ENCODE results near the gene IGBP1.
"Not testable (repeated sequence)": the region's sequence is repeated elsewhere in the genome, so short reads cannot be mapped to it uniquely, and the experiment has no call there.

The IGBP1 gene

GRCh38 chrX:70133303-70134115 is at the start of gene IGBP1:
Gene IGBP1, plus strand, starts transcription at chrX:70133447. Its CDS starts 501 bp downstream, at chrX:70133948.
- peak; percentile 68 to 97 (median 76) for DNase-seq
- intact Hi-C loops (cut with DNase I) = loop anchor here (2.0 kb wide), 1 partner anchor 299 kb away; no protein-coding TSS in a partner anchor

GRCh38 chrX:70084592-70085240 is 48.5 kb upstream of the IGBP1 start:
- intact Hi-C loops (cut with DNase I) = no loop called here

GRCh38 chrX:70087857-70088630 is 45.2 kb upstream of the IGBP1 start:
- no peak for DNase-seq
- intact Hi-C loops (cut with DNase I) = no loop called here

More at GRCh38 chrX:70084592-70085240, 48.5 kb upstream of the IGBP1 start:
- DNase-seq = no peak

GRCh38 chrX:70088751-70089150 is 44.5 kb upstream of the IGBP1 start:
- intact Hi-C loops (cut with DNase I) = no loop called here
- DNase-seq = no peak

DNA sequence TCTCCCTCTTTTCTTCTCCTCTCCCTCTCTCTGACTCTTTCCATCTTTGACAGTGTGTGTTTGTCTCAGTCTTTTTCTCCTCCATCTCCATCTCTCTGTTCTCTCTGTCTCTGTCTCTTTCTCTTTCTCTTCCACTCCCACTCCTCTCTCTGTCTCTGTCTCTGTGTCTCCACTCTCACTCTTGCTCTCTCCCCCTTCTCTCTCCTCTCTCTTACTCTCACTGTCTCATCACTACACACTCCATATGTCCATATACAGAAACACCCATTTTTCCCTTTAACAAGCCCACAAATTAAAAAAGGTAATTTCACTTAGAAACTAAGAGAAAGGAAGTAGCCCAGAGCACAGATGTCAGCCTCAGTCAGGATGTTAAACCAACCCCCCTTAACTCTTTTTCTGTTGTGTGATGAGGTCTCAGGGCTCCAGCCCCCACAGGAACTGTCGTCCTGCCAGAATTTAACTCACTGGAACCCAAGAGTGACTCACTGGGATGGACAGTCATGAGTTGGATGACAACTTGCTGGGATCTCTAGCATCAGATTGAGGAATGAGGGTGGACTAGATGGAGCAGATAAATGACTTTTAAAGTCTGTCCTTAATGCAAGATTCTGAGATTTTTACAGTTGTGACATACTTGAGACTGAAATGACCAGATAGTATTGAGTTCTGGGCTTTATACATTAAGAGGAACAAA is 43.5 kb upstream of the IGBP1 start:
- intact Hi-C loops (cut with DNase I) = no loop called here
- DNase-seq = no peak

GRCh38 chrX:70092247-70092646 is 41.0 kb upstream of the IGBP1 start:
- intact Hi-C loops (cut with DNase I) = no loop called here
- no peak for DNase-seq

DNA sequence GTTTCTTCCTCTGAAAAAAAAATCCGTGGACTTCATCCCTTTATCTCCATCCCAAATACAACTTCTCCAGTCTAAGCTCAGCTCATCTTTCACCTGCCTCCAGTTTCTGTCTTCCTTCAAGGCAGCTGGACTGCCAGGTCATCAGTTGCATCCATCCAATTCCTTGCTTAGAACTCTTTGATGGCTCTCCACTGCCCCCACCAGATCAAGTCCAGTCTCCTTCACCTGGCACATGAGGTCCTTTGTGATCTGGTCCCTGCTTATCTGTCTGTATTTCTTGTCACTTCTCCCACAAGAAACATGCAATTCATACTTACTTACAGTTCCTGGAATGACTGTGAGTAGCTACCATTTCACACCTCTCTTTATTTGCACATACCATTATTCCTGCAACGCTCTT is 37.2 kb upstream of the IGBP1 start:
- intact Hi-C loops (cut with DNase I) = loop anchor here (2.0 kb wide), 2 partner anchors 557 to 603 kb away; no protein-coding TSS in a partner anchor
- DNase-seq = no peak

- intact Hi-C loops (cut with DNase I) = no loop called here
- DNase-seq = no peak
These were observed 28.0 kb upstream of the IGBP1 start for GRCh38 chrX:70105229-70105628.

GRCh38 chrX:70111436-70112026 is 21.7 kb upstream of the IGBP1 start:
- intact Hi-C loops (cut with DNase I); DNase-seq: not testable (repeated sequence)

DNA sequence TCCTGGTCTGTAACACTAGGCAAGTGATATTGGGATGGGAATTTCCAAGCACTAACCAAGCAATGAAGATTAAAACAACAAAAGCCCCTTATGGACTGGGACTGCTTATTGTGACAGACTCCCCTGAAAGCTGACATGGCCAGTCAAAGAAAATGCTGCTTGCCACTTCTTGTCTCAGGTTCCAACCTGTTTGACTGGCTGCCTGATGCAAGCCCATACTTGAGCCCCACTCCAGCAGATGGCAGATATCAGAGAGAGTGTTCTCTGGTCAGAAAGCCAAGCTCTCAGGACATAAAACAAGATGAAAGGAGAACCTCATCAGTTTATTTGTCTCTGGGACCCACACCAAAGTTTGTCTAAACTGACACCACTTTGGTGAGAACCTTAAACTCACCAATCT is 15.5 kb upstream of the IGBP1 start:
- DNase-seq = no peak
- intact Hi-C loops (cut with DNase I) = no loop called here

DNA sequence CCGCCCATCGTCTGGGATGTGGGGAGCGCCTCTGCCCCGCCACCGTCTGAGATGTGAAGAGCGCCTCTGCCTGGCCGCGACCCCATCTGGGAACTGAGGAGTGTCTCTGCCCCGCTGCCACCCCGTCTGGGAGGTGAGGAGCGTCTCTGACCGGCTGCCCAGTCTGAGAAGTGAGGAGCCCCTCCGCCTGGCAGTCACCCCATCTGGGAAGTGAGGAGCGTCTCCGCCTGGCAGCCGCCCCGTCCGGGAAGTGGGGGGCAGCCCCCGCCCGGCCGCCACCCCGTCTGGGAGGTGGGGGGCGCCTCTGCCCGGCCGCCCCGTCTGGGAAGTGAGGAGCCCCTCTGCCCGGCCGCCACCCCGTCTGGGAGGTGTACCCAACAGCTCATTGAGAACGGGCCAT is 10.2 kb upstream of the IGBP1 start:
- peak in 1 of 10 donors; percentile 60 for DNase-seq
- intact Hi-C loops (cut with DNase I) = not testable (repeated sequence)

GRCh38 chrX:70124678-70125077 is 8.6 kb upstream of the IGBP1 start:
- intact Hi-C loops (cut with DNase I) = no loop called here
- DNase-seq = no peak

GRCh38 chrX:70128071-70128470 is 5.2 kb upstream of the IGBP1 start:
- intact Hi-C loops (cut with DNase I) = no loop called here
- no peak for DNase-seq

GRCh38 chrX:70129816-70130215 is 3.4 kb upstream of the IGBP1 start:
- DNase-seq = no peak
- intact Hi-C loops (cut with DNase I) = no loop called here

DNA sequence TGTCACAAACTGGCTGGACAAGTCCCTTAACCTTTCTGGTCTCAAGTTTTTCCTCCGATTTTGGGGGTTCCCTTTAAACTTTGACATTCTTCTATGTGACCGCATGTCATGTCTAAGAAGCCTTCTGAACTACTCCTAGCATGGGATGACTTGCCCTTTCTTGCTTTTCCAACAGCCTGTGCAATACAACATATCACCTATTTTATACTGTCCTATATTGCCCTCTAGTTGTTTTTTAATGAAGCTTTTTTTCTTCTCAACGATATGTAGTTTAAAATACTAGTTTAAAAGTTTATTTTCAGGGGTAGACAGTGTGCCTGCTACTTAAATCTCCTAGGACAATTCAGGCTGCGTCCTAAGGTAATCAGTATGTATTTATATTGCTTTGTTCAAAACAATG is 1.0 kb upstream of the IGBP1 start:
- DNase-seq = no peak
- intact Hi-C loops (cut with DNase I) = loop anchor here (2.0 kb wide), 1 partner anchor 301 kb away; no protein-coding TSS in a partner anchor

DNA sequence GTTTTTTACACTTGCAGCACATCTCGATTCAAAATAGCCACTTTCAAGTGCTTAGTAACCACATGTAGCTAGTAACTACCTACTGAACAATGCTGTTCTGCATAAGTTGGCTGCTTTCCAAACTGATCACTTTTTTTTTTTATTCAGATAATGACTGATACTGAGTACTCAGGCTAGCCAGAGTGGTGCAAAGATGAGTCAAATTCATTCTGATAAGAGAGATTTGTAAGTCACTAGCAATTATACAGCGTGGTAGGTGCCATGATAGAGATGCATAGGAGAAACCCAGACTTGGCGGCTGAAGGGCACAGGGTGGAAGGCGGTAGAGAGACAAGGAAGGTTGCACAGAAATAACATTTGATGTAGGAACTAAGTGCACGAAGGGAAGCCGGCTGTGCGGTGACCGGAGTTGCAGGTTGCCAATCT is 357 bp upstream of the IGBP1 start:
- intact Hi-C loops (cut with DNase I) = loop anchor here (2.0 kb wide), 1 partner anchor 300 kb away; no protein-coding TSS in a partner anchor
- DNase-seq = no peak

DNA sequence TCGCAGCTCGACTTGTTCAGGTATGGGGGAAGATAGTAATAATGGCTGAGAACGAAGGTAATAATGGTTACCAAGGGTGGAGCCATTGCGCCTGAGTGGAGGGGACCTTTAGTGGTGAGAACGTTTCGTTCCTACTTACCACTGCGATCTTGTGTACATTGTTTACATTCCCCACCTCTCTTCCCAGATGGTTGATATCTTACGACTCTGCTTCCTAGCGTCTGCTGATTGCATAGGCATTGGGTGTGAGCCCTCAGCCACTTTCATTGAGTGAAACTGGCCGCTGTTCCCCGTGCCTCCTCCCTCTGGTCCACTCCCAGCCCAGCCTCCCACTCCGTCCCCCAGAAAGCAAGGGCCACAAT is 850 bp downstream of the IGBP1 start:
- DNase-seq = no peak
- intact Hi-C loops (cut with DNase I) = no loop called here

GRCh38 chrX:70138622-70139021 is 5.4 kb downstream of the IGBP1 start:
- intact Hi-C loops (cut with DNase I) = no loop called here
- no peak for DNase-seq

GRCh38 chrX:70139736-70140135 is 6.5 kb downstream of the IGBP1 start:
- DNase-seq = no peak
- intact Hi-C loops (cut with DNase I) = no loop called here

- no peak for DNase-seq
- intact Hi-C loops (cut with DNase I) = no loop called here
These were observed 8.1 kb downstream of the IGBP1 start for GRCh38 chrX:70141373-70141772.
